OCI-LY7 (cell line): ENCODE data around the gene ALDH1A3.

ENCODE experiments used
- EZH2phosphoT487 ChIP-seq: fragments of 200-600 bp; sonication (generic); IDR thresholded peaks from 2 replicates; pipeline ENCODE4 v1.6.1; 2018; ENCODE audit warnings: low read depth, borderline replicate concordance, mild to moderate bottlenecking, mixed run types, antibody characterized with exemption, low read length, moderate library complexity, mixed read lengths
- TF ChIP-seq, protein P1 (sequence below): fragments of 200-600 bp; sonication (generic); conservative IDR thresholded peaks from 2 replicates; pipeline ENCODE4 v1.5.1; 2014; ENCODE audit warnings: mild to moderate bottlenecking, antibody characterized with exemption, low read length, moderate library complexity, mixed read lengths

DNA sequence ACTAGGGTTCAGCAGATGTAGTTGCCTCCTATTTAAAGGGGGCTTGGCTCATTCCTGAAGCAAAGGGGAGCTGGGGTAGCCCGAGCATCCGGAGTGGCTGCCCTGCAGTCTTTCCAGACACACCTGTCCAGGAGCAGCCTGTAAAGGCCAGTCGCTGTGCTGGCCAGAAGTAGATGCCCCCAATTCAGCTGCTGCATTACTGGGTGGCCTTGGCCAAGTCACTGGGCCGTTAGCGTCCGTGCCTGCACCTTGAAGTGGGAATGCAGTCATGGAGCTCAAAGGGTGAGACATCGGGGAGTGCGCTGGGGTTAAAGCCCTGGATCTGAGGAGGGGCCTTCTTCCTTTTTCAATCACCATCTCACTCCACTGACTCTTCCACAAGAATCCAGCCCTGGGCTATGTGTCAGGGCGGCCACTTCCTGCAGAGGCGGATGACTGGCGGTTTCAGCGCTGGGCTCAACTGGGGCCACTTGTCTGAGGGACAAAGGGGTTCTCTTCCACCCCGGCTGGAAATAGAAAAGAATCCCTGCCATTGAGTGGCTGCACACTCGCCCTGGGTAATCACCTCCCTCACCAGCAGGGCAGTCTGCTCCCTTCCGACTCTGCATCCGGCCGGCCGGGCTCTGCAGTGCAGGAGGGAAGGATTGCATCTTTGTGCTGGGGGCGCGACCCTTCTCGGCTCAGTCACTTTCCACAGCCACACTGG is 11.8 kb downstream of the ALDH1A3 start:
- TF ChIP-seq, protein P1, sequence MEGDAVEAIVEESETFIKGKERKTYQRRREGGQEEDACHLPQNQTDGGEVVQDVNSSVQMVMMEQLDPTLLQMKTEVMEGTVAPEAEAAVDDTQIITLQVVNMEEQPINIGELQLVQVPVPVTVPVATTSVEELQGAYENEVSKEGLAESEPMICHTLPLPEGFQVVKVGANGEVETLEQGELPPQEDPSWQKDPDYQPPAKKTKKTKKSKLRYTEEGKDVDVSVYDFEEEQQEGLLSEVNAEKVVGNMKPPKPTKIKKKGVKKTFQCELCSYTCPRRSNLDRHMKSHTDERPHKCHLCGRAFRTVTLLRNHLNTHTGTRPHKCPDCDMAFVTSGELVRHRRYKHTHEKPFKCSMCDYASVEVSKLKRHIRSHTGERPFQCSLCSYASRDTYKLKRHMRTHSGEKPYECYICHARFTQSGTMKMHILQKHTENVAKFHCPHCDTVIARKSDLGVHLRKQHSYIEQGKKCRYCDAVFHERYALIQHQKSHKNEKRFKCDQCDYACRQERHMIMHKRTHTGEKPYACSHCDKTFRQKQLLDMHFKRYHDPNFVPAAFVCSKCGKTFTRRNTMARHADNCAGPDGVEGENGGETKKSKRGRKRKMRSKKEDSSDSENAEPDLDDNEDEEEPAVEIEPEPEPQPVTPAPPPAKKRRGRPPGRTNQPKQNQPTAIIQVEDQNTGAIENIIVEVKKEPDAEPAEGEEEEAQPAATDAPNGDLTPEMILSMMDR: no peak
- no peak for TF ChIP-seq EZH2phosphoT487
